ENCODE data around the gene ASIC1. TPM values are rescaled to one million over a fixed set of nuclear protein-coding genes. Genes with fewer than 3 reads are reported as not detected.

Gene ASIC1
- total and polyA plus RNA-seq, 2 of the 13 experiments (the other 11 are each of a cell fraction or from before 2014, with no cell fraction given): 0.44 to 1.5 TPM

DNA sequence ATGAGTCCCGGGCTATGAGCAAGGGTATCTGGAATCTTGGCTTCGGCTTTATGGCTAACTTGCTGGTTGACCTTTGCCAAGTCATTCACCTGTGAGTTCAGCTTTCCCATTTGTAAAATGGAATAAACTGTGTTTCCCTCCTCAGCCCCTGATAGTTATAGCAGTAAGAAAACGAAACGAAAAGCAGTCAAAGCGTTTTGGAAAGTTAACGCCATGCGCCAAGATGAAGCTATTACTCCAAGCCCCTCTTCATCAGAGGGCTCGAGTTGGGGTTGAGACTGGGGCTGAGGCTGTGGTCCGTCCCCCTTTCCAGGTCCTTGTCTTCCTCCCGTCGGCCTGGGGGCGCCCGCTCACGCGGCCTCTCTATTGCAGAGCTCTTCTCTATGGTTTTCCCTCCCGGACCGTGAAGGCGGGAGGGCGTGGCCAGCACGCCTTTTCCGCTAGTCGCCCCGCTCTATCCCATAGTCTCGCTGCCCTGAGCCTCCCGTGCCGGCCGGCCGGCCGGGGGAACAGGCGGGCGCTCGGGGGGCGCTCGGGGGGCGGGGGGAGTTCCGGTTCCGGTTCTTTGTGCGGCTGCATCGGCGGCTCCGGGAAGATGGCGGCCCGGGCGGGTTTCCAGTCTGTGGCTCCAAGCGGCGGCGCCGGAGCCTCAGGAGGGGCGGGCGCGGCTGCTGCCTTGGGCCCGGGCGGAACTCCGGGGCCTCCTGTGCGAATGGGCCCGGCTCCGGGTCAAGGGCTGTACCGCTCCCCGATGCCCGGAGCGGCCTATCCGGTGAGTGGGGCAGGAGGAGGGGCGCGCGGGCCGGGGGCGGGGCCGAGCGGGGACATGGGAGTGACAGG lies 27.6 kb downstream of the ASIC1 start, which contains the start of gene SMARCD1 (continued):
- TF ChIP-seq, protein P1, sequence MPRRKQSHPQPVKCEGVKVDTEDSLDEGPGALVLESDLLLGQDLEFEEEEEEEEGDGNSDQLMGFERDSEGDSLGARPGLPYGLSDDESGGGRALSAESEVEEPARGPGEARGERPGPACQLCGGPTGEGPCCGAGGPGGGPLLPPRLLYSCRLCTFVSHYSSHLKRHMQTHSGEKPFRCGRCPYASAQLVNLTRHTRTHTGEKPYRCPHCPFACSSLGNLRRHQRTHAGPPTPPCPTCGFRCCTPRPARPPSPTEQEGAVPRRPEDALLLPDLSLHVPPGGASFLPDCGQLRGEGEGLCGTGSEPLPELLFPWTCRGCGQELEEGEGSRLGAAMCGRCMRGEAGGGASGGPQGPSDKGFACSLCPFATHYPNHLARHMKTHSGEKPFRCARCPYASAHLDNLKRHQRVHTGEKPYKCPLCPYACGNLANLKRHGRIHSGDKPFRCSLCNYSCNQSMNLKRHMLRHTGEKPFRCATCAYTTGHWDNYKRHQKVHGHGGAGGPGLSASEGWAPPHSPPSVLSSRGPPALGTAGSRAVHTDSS (CRISPR knock-in tag; conservative IDR thresholded peaks at IDR 0.05): no peak
- no peak for TF ChIP-seq HNRNPH1 (optimal IDR thresholded peaks at IDR 0.05; ENCODE audit: low read depth, low read length)
- peak; percentile 52; the same call in 1 of the 2 replicates for TF ChIP-seq ZNF747 (CRISPR knock-in tag; IDR thresholded peaks at IDR 0.05; ENCODE audit: borderline replicate concordance)
- 0 out of 2 replicates have a peak, but pooled peaks have one; percentile 19 for TF ChIP-seq ARNT2 (CRISPR knock-in tag; IDR thresholded peaks at IDR 0.05; ENCODE audit: low read depth)
- TF ChIP-seq ZNF33B (CRISPR knock-in tag; IDR thresholded peaks at IDR 0.05): no peak
- TF ChIP-seq RORA (CRISPR knock-in tag; IDR thresholded peaks at IDR 0.05): no peak
- peak; percentile 81 for TF ChIP-seq ELF1 (CRISPR knock-in tag; IDR thresholded peaks at IDR 0.05)
- TF ChIP-seq NCOA2 (CRISPR knock-in tag; IDR thresholded peaks at IDR 0.05): 0 out of 2 replicates have a peak, but pooled peaks have one; percentile 7
- no peak for TF ChIP-seq ZNF432 (CRISPR knock-in tag; IDR thresholded peaks at IDR 0.05; ENCODE audit: borderline replicate concordance)
- no peak for TF ChIP-seq NFE2L1 (CRISPR knock-in tag; IDR thresholded peaks at IDR 0.05; ENCODE audit: borderline replicate concordance)
- no peak for TF ChIP-seq JUNB (CRISPR knock-in tag; IDR thresholded peaks at IDR 0.05; ENCODE audit: borderline replicate concordance)
- TF ChIP-seq ZNF720 (CRISPR knock-in tag; IDR thresholded peaks at IDR 0.05): no peak
- no peak for TF ChIP-seq ZBTB21 (CRISPR knock-in tag; IDR thresholded peaks at IDR 0.05)
- no peak for TF ChIP-seq ATF7 (IDR thresholded peaks at IDR 0.05)
- no peak for TF ChIP-seq ATF7 (CRISPR knock-in tag; IDR thresholded peaks at IDR 0.05)
- no peak for TF ChIP-seq ELF4 (CRISPR knock-in tag; IDR thresholded peaks at IDR 0.05; ENCODE audit: borderline replicate concordance)
- 0 out of 2 replicates have a peak, but pooled peaks have one; percentile 44 for TF ChIP-seq CBFB (CRISPR knock-in tag; IDR thresholded peaks at IDR 0.05)
- no peak for TF ChIP-seq SOX6 (IDR thresholded peaks at IDR 0.05)
- peak; percentile 43 for TF ChIP-seq SOX6 (CRISPR knock-in tag; IDR thresholded peaks at IDR 0.05)
- peak; percentile 65 for TF ChIP-seq HDAC1 (CRISPR knock-in tag; IDR thresholded peaks at IDR 0.05)
- peak; percentile 65; the same call in 1 of the 2 replicates for TF ChIP-seq SP4 (CRISPR knock-in tag; IDR thresholded peaks at IDR 0.05)
- TF ChIP-seq ZNF460 (CRISPR knock-in tag; IDR thresholded peaks at IDR 0.05; ENCODE audit: borderline replicate concordance): no peak
- TF ChIP-seq ZNF207 (IDR thresholded peaks at IDR 0.05; ENCODE audit: borderline replicate concordance): no peak
- peak; percentile 80 for TF ChIP-seq GATAD1 (CRISPR knock-in tag; IDR thresholded peaks at IDR 0.05)
- TF ChIP-seq, protein P2, sequence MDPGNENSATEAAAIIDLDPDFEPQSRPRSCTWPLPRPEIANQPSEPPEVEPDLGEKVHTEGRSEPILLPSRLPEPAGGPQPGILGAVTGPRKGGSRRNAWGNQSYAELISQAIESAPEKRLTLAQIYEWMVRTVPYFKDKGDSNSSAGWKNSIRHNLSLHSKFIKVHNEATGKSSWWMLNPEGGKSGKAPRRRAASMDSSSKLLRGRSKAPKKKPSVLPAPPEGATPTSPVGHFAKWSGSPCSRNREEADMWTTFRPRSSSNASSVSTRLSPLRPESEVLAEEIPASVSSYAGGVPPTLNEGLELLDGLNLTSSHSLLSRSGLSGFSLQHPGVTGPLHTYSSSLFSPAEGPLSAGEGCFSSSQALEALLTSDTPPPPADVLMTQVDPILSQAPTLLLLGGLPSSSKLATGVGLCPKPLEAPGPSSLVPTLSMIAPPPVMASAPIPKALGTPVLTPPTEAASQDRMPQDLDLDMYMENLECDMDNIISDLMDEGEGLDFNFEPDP (CRISPR knock-in tag; conservative IDR thresholded peaks at IDR 0.05): no peak
- TF ChIP-seq, protein P3, sequence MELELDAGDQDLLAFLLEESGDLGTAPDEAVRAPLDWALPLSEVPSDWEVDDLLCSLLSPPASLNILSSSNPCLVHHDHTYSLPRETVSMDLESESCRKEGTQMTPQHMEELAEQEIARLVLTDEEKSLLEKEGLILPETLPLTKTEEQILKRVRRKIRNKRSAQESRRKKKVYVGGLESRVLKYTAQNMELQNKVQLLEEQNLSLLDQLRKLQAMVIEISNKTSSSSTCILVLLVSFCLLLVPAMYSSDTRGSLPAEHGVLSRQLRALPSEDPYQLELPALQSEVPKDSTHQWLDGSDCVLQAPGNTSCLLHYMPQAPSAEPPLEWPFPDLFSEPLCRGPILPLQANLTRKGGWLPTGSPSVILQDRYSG (CRISPR knock-in tag; IDR thresholded peaks at IDR 0.05): no peak
- TF ChIP-seq, protein P4, sequence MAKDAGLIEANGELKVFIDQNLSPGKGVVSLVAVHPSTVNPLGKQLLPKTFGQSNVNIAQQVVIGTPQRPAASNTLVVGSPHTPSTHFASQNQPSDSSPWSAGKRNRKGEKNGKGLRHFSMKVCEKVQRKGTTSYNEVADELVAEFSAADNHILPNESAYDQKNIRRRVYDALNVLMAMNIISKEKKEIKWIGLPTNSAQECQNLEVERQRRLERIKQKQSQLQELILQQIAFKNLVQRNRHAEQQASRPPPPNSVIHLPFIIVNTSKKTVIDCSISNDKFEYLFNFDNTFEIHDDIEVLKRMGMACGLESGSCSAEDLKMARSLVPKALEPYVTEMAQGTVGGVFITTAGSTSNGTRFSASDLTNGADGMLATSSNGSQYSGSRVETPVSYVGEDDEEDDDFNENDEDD (CRISPR knock-in tag; IDR thresholded peaks at IDR 0.05; ENCODE audit: borderline replicate concordance): 0 out of 2 replicates have a peak, but pooled peaks have one; percentile 9
- no peak for TF ChIP-seq FOXK2 (IDR thresholded peaks at IDR 0.05)

Data from HepG2 (cell line).